Keratinocyte (primary cell): ENCODE results near the gene HSF5.

Experiments used
- EZH2 ChIP-seq: IDR thresholded peaks from one replicate; pipeline ENCODE4 v1.6.1; 2012; ENCODE audit warnings: inconsistent platforms, mild to moderate bottlenecking, low read length, moderate library complexity
- TF ChIP-seq, protein P1 (sequence below), 3 experiments: IDR thresholded peaks in 1 of 3; conservative IDR thresholded peaks in 1 of 3; optimal IDR thresholded peaks in 1 of 3; 2 replicates in 2 of 3; 3 replicates in 1 of 3; pipeline versions ENCODE3 to v1.5.1; 2011; ENCODE audit warnings: low read length in 3 of 3, mild to moderate bottlenecking in 3 of 3, moderate library complexity in 2 of 3, control low read depth in 1 of 3, inconsistent platforms in 1 of 3; ENCODE audit not compliant: insufficient read depth in 2 of 3; ENCODE audit errors: extremely low read depth in 1 of 3

GRCh38 chr17:58411408-58411894 is 76.8 kb downstream of the HSF5 start:
- TF ChIP-seq, protein P1, sequence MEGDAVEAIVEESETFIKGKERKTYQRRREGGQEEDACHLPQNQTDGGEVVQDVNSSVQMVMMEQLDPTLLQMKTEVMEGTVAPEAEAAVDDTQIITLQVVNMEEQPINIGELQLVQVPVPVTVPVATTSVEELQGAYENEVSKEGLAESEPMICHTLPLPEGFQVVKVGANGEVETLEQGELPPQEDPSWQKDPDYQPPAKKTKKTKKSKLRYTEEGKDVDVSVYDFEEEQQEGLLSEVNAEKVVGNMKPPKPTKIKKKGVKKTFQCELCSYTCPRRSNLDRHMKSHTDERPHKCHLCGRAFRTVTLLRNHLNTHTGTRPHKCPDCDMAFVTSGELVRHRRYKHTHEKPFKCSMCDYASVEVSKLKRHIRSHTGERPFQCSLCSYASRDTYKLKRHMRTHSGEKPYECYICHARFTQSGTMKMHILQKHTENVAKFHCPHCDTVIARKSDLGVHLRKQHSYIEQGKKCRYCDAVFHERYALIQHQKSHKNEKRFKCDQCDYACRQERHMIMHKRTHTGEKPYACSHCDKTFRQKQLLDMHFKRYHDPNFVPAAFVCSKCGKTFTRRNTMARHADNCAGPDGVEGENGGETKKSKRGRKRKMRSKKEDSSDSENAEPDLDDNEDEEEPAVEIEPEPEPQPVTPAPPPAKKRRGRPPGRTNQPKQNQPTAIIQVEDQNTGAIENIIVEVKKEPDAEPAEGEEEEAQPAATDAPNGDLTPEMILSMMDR (optimal IDR thresholded peaks at IDR 0.05 in 1 of 3, IDR thresholded peaks at IDR 0.05 in 1 of 3, conservative IDR thresholded peaks at IDR 0.05 in 1 of 3; ENCODE audit: extremely low read depth in 1 of 3, insufficient read depth in 2 of 3, low read length in 3 of 3): no peak
- TF ChIP-seq EZH2: no peak
